Stimulated activated CD4-positive, alpha-beta T cell treated with anti-CD3 and anti-CD28 coated beads, TNF-alpha, amount 100 ng/mL, for 48 hours (primary cell): ENCODE results near the gene AHDC1.

ENCODE experiments used
- DNase-seq, 3 donors: peaks; one replicate each; pipeline ENCODE4 v3.0.0-alpha.2; 2020; ENCODE audit warnings: low read depth in 3 of 3

AHDC1 gene

GRCh38 chr1:27576806-27577227 is 27.1 kb downstream of the AHDC1 start:
- no peak for DNase-seq

- no peak for DNase-seq
These were observed 28.1 kb downstream of the AHDC1 start for GRCh38 chr1:27575840-27576331.

GRCh38 chr1:27574871-27575831 is 28.8 kb downstream of the AHDC1 start:
- no peak for DNase-seq

- no peak for DNase-seq
These were observed 29.8 kb downstream of the AHDC1 start for GRCh38 chr1:27574001-27574781.

GRCh38 chr1:27572679-27573426 is 31.1 kb downstream of the AHDC1 start:
- DNase-seq: no peak

GRCh38 chr1:27572019-27572678 is 31.8 kb downstream of the AHDC1 start:
- no peak for DNase-seq

- no peak for DNase-seq
These were observed 32.4 kb downstream of the AHDC1 start for GRCh38 chr1:27571439-27572018.

- no peak for DNase-seq
These were observed 33.2 kb downstream of the AHDC1 start for GRCh38 chr1:27570784-27571183.

- no peak for DNase-seq
These were observed 33.6 kb downstream of the AHDC1 start for GRCh38 chr1:27570356-27570755.

- no peak for DNase-seq
These were observed 34.2 kb downstream of the AHDC1 start for GRCh38 chr1:27569506-27570291.

GRCh38 chr1:27569088-27569460 is 34.9 kb downstream of the AHDC1 start:
- DNase-seq: no peak

- peak; percentile 86 to 92 (median 87) for DNase-seq
These were observed 35.5 kb downstream of the AHDC1 start for GRCh38 chr1:27568300-27569087.

- DNase-seq: no peak
These were observed 36.0 kb downstream of the AHDC1 start for GRCh38 chr1:27567971-27568299.

- no peak for DNase-seq
These were observed 36.8 kb downstream of the AHDC1 start for GRCh38 chr1:27567146-27567526.

GRCh38 chr1:27566462-27567145 is 37.3 kb downstream of the AHDC1 start:
- no peak for DNase-seq

- no peak for DNase-seq
These were observed 39.0 kb downstream of the AHDC1 start for GRCh38 chr1:27564710-27565649.

- no peak for DNase-seq
These were observed 40.1 kb downstream of the AHDC1 start for GRCh38 chr1:27563591-27564471.
